ENCODE measurements around the gene HCRT.

HCRT gene

DNA sequence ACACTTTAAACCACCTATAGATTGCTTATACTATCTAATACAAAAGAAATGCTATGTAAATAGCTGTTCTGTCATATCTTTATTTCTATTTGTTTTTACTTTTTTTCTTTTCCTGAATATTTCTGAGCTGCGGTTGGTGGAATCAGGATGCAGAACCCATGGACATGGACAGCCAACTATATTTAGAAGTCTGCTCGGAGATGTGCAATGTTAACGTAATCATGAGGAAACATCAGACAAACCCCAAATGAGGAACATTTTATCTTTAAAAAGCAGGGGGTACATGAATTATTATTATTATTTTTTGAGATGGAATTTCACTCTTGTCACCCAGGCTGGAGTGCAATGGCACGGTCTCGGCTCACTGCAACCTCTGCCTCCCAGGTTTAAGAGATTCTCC is 40.4 kb upstream of the HCRT start:
- Histone ChIP-seq H3K4me1 (ENCODE audit: control insufficient read depth, insufficient read depth, low read length) (peaks cover 2% of the 10 kb centered on the region; the same call in 1 of the 2 replicates), H3K9me3 (ENCODE audit: control insufficient read depth, insufficient read depth, low read depth, low read length) (no peaks in the 10 kb centered on the region), H3K36me3 (ENCODE audit: control insufficient read depth in 2 of 2, insufficient read depth in 1 of 2, low read length in 2 of 2) (peaks cover 12 to 27% of the 10 kb centered on the region in 2 experiments; a peak in 2 of 3 replicates), H3K4me3 (ENCODE audit: low read depth, low read length) (no peak overlapping the region), H3K27ac (ENCODE audit: extremely low read depth, low read depth, low read length) (no peak overlapping the region)
- POLR2A ChIA-PET: no interaction called here
- TF ChIP-seq KLF8 (tag by site-specific recombination; IDR thresholded peaks at IDR 0.05) (no peak), ZNF2 (tag by site-specific recombination; IDR thresholded peaks at IDR 0.05) (no peak), ZNF785 (tag by site-specific recombination; IDR thresholded peaks at IDR 0.05) (no peak), ZNF114 (tag by site-specific recombination; IDR thresholded peaks at IDR 0.05) (no peak), ZNF354C (tag by site-specific recombination; IDR thresholded peaks at IDR 0.05; ENCODE audit: borderline replicate concordance, low read depth) (no peak), ZBTB8A (tag by site-specific recombination; IDR thresholded peaks at IDR 0.05) (no peak), ZNF792 (tag by site-specific recombination; IDR thresholded peaks at IDR 0.05) (no peak), ZNF837 (tag by site-specific recombination; IDR thresholded peaks at IDR 0.05) (no peak), ZFP41 (tag by site-specific recombination; IDR thresholded peaks at IDR 0.05; ENCODE audit: borderline replicate concordance) (no peak), ZNF843 (tag by site-specific recombination; IDR thresholded peaks at IDR 0.05) (no peak), ZNF48 (tag by site-specific recombination; IDR thresholded peaks at IDR 0.05) (no peak), ZNF623 (tag by site-specific recombination; IDR thresholded peaks at IDR 0.05) (no peak), ZNF701 (tag by site-specific recombination; IDR thresholded peaks at IDR 0.05) (no peak), ZNF670 (tag by site-specific recombination; IDR thresholded peaks at IDR 0.05; ENCODE audit: low read depth) (no peak), REPIN1 (tag by site-specific recombination; IDR thresholded peaks at IDR 0.05; ENCODE audit: low read depth) (no peak)
- TF ChIP-seq, protein P1, sequence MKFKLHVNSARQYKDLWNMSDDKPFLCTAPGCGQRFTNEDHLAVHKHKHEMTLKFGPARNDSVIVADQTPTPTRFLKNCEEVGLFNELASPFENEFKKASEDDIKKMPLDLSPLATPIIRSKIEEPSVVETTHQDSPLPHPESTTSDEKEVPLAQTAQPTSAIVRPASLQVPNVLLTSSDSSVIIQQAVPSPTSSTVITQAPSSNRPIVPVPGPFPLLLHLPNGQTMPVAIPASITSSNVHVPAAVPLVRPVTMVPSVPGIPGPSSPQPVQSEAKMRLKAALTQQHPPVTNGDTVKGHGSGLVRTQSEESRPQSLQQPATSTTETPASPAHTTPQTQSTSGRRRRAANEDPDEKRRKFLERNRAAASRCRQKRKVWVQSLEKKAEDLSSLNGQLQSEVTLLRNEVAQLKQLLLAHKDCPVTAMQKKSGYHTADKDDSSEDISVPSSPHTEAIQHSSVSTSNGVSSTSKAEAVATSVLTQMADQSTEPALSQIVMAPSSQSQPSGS (tag by site-specific recombination; IDR thresholded peaks at IDR 0.05; ENCODE audit: low read depth): no peak
- TF ChIP-seq, protein P2, sequence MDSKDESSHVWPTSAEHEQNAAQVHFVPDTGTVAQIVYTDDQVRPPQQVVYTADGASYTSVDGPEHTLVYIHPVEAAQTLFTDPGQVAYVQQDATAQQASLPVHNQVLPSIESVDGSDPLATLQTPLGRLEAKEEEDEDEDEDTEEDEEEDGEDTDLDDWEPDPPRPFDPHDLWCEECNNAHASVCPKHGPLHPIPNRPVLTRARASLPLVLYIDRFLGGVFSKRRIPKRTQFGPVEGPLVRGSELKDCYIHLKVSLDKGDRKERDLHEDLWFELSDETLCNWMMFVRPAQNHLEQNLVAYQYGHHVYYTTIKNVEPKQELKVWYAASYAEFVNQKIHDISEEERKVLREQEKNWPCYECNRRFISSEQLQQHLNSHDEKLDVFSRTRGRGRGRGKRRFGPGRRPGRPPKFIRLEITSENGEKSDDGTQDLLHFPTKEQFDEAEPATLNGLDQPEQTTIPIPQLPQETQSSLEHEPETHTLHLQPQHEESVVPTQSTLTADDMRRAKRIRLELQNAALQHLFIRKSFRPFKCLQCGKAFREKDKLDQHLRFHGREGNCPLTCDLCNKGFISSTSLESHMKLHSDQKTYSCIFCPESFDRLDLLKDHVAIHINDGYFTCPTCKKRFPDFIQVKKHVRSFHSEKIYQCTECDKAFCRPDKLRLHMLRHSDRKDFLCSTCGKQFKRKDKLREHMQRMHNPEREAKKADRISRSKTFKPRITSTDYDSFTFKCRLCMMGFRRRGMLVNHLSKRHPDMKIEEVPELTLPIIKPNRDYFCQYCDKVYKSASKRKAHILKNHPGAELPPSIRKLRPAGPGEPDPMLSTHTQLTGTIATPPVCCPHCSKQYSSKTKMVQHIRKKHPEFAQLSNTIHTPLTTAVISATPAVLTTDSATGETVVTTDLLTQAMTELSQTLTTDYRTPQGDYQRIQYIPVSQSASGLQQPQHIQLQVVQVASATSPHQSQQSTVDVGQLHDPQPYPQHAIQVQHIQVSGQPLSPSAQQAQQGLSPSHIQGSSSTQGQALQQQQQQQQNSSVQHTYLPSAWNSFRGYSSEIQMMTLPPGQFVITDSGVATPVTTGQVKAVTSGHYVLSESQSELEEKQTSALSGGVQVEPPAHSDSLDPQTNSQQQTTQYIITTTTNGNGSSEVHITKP (tag by site-specific recombination; IDR thresholded peaks at IDR 0.05): no peak
- CTCF ChIA-PET: no interaction called here

DNA sequence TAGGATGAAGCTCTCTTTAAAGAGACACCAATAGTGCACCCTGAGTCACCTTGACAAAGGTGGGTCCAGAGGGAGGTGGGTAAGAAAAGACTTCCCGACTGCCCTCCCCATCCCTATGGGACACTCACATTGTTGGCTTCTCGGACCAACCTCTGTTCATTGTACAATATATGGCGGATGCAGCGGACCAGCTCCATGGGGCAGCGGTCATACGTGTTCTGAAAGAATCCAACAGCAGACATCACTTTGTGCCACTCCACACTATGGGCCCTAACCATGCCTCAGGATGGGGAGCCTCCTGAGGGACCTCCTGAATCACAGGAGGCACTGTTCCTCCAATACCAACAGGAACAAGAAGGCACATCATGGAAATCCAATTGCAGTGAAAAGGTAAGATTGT is 39.4 kb upstream of the HCRT start:
- TF ChIP-seq ZNF23 (tag by site-specific recombination; IDR thresholded peaks at IDR 0.05; ENCODE audit: borderline replicate concordance): no peak
- no peak for TF ChIP-seq ZBTB20 (tag by site-specific recombination; IDR thresholded peaks at IDR 0.05)
- TF ChIP-seq HOXC10 (CRISPR knock-in tag; IDR thresholded peaks at IDR 0.05): no peak
- TF ChIP-seq FEZF1 (tag by site-specific recombination; IDR thresholded peaks at IDR 0.05): no peak
- no peak for TF ChIP-seq ZNF658 (tag by site-specific recombination; IDR thresholded peaks at IDR 0.05)
- TF ChIP-seq ZNF311 (tag by site-specific recombination; IDR thresholded peaks at IDR 0.05; ENCODE audit: borderline replicate concordance): no peak
- TF ChIP-seq, protein P3, sequence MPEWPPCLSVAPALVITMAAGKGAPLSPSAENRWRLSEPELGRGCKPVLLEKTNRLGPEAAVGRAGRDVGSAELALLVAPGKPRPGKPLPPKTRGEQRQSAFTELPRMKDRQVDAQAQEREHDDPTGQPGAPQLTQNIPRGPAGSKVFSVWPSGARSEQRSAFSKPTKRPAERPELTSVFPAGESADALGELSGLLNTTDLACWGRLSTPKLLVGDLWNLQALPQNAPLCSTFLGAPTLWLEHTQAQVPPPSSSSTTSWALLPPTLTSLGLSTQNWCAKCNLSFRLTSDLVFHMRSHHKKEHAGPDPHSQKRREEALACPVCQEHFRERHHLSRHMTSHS (tag by site-specific recombination; IDR thresholded peaks at IDR 0.05): no peak
- no peak for TF ChIP-seq ZNF19 (tag by site-specific recombination; IDR thresholded peaks at IDR 0.05; ENCODE audit: low read depth)
- no peak for TF ChIP-seq ZNF600 (tag by site-specific recombination; IDR thresholded peaks at IDR 0.05)
- no peak for TF ChIP-seq ZNF433 (tag by site-specific recombination; IDR thresholded peaks at IDR 0.05; ENCODE audit: low read depth)
- TF ChIP-seq SP7 (tag by site-specific recombination; IDR thresholded peaks at IDR 0.05): no peak
- TF ChIP-seq EGR2 (tag by site-specific recombination; IDR thresholded peaks at IDR 0.05; ENCODE audit: low read depth): no peak
- no peak for TF ChIP-seq KLF9 (tag by site-specific recombination; IDR thresholded peaks at IDR 0.05; ENCODE audit: low read depth)
- TF ChIP-seq ZNF510 (tag by site-specific recombination; IDR thresholded peaks at IDR 0.05; ENCODE audit: insufficient replicate concordance): no peak
- TF ChIP-seq ZNF175 (tag by site-specific recombination; IDR thresholded peaks at IDR 0.05): no peak
- H3K4me1 ChIP-seq (ENCODE audit: control insufficient read depth, insufficient read depth, low read length): peaks cover 2% of the 10 kb centered on the region; the same call in 1 of the 2 replicates
- H3K36me3 ChIP-seq (ENCODE audit: control insufficient read depth in 2 of 2, insufficient read depth in 1 of 2, low read length in 2 of 2): peaks cover 12 to 27% of the 10 kb centered on the region in 2 experiments; a peak in 2 of 3 replicates
- ChIA-PET CTCF (interaction anchor here (0.5 to 3.2 kb wide), 2 partner anchors 89 to 97 kb away, joined by 3 to 26 read pairs; no protein-coding TSS in a partner anchor), POLR2A (no interaction called here)
- H3K4me3 ChIP-seq (ENCODE audit: low read depth, low read length): no peak overlapping the region
- no peaks in the 10 kb centered on the region for H3K9me3 ChIP-seq (ENCODE audit: control insufficient read depth, insufficient read depth, low read depth, low read length)
- no peak overlapping the region for H3K27ac ChIP-seq (ENCODE audit: extremely low read depth, low read depth, low read length)

Measured in HEK293 (cell line).